Spleen (tissue), 11 donors: ENCODE data around the gene CCDC70. TPM values are rescaled to one million over a fixed set of nuclear protein-coding genes. Genes with fewer than 3 reads are reported as not detected.

Source experiments
- DNase-seq: peaks from one replicate; pipeline ENCODE4 v3.0.0-alpha.2; 2020
- H3K27ac ChIP-seq, 8 donors: fragments of 200-600 bp; sonication (generic) in 7 of 8; 1 replicate in 4 of 8; 2 replicates in 4 of 8; pipeline versions ENCODE4 v1.5.0 to v1.8.0; 2016 to 2021; ENCODE audit warnings: inconsistent platforms in 4 of 8, mild to moderate bottlenecking in 4 of 8, moderate library complexity in 1 of 8
- H3K27me3 ChIP-seq, 7 donors: fragments of 200-600 bp; sonication (generic) in 6 of 7; replicated peaks in 1 of 7; 1 replicate in 4 of 7; 2 replicates in 3 of 7; pipeline versions ENCODE4 v1.5.0 to v1.8.0; 2016 to 2021; ENCODE audit warnings: inconsistent platforms in 3 of 7, mild to moderate bottlenecking in 1 of 7
- H3K36me3 ChIP-seq, 6 donors: fragments of 200-600 bp; sonication (generic) in 5 of 6; 1 replicate in 4 of 6; 2 replicates in 2 of 6; pipeline versions ENCODE4 v1.5.0 to v1.8.0; 2016 to 2021; ENCODE audit warnings: inconsistent platforms in 2 of 6
- H3K4me1 ChIP-seq, 6 donors: fragments of 200-600 bp; sonication (generic) in 5 of 6; 1 replicate in 3 of 6; 2 replicates in 3 of 6; pipeline versions ENCODE4 v1.5.0 to v1.8.0; 2016 to 2021; ENCODE audit warnings: inconsistent platforms in 3 of 6
- H3K4me3 ChIP-seq, 8 donors: fragments of 200-600 bp; sonication (generic) in 7 of 8; 1 replicate in 4 of 8; 2 replicates in 4 of 8; pipeline versions ENCODE4 v1.5.0 to v1.8.0; 2016 to 2021; ENCODE audit warnings: inconsistent platforms in 4 of 8, mild to moderate bottlenecking in 4 of 8, moderate library complexity in 2 of 8
- H3K9me3 ChIP-seq, 8 donors: fragments of 200-600 bp; sonication (generic) in 7 of 8; 1 replicate in 4 of 8; 2 replicates in 4 of 8; pipeline versions ENCODE4 v1.5.0 to v1.8.0; 2016 to 2021; ENCODE audit warnings: inconsistent platforms in 4 of 8
- CTCF ChIP-seq, 11 experiments: fragments of 200-600 bp in 7 of 11; fragments of 450-650 bp in 4 of 11; sonication (generic) in 4 of 11; IDR thresholded peaks in 8 of 11; conservative IDR thresholded peaks in 3 of 11; 1 replicate in 7 of 11; 2 replicates in 4 of 11; pipeline versions ENCODE4 v1.4.0 to v1.8.0; 2016 to 2021; ENCODE audit warnings: antibody characterized with exemption in 11 of 11, inconsistent platforms in 4 of 11, mild to moderate bottlenecking in 1 of 11
- POLR2A ChIP-seq, 3 donors: fragments of 450-650 bp; IDR thresholded peaks; one replicate each; pipeline ENCODE4 v1.5.1; 2017; ENCODE audit warnings: antibody characterized with exemption in 3 of 3, mild to moderate bottlenecking in 1 of 3
- POLR2AphosphoS5 ChIP-seq, 3 donors: sonication (generic); formaldehyde crosslinking; IDR thresholded peaks; one replicate each; pipeline ENCODE4 v1.5.1; 2017; ENCODE audit warnings: antibody characterized with exemption in 3 of 3
- WGBS, 5 donors: extraction: QIAGEN DNeasy Blood & Tissue Kit in 3 of 5; methylation state at CpG; one replicate each; pipeline versions ENCODE4 v1.1.5 to v1.1.7; 2013 to 2018; 5-methylcytosine and 5-hydroxymethylcytosine counted together
- intact Hi-C: fragments of 100-400 bp; cut with DNase I; formaldehyde crosslinking; loops from one replicate; pipeline ENCODE4 v1.15.0; 2023; ENCODE audit warnings: low total_unique reads
- polyA plus RNA-seq, 3 donors: library from polyadenylated mRNA; stranded (reverse); fragments of 200-250 nt; gene quantifications; one replicate each; pipeline ENCODE4 v1.2.1, GENCODE V29; 2013
- total RNA-seq, 7 donors: library from RNA; depleted of rRNA in 3 of 7; stranded (reverse); fragments of >200 nt in 3 of 7; fragmentation: NEBNext Ultra II Directional in 4 of 7; extraction: Animal tissue kit (Norgen Biotek cat#: 25700) in 4 of 7; gene quantifications; one replicate each; pipeline versions ENCODE4 v1.1.0 to v1.2.1, GENCODE V29; 2016 to 2021
- donor health status: healthy with polysubstance abuse.
- donor health status: DM: no; HTN: no; CAD: no; lungs with moderate emphysema.
- donor health status: DM: no; HTN: no; CAD: no.
- donor health status: Bipolar disorder and iron deficiency.
- donor health status: healthy.
- donor health status: DM: no; HTN: no; CAD: no.
- donor health status: DM: yes; HTN: yes; CAD: no.

CCDC70 gene
- total and polyA plus RNA-seq, 10 donors, result not detected

- no peak overlapping the region for H3K4me3 ChIP-seq
- TF ChIP-seq CTCF (IDR thresholded peaks at IDR 0.05 in 8 of 11, conservative IDR thresholded peaks at IDR 0.05 in 3 of 11) (no peak), POLR2A (IDR thresholded peaks at IDR 0.05) (no peak), POLR2AphosphoS5 (IDR thresholded peaks at IDR 0.05) (no peak)
- no peak for DNase-seq
- H3K4me1 ChIP-seq, result no peaks in the 10 kb centered on the region
- H3K36me3 ChIP-seq, result no peaks in the 10 kb centered on the region
- intact Hi-C loops, result no loop called here
- H3K27me3 ChIP-seq, result no peaks in the 10 kb centered on the region
- 67 to 95% (median 90%) methylated on average over 1 of the region's 1 CpG for WGBS, 5 donors
- no peaks in the 10 kb centered on the region for H3K9me3 ChIP-seq
- H3K27ac ChIP-seq, result no peak overlapping the region
Measured at GRCh38 chr13:51873837-51874236, 12.1 kb downstream of the CCDC70 start.

GRCh38 chr13:51874651-51875050 is 12.9 kb downstream of the CCDC70 start:
- no peaks in the 10 kb centered on the region for H3K36me3 ChIP-seq
- no peak overlapping the region for H3K27ac ChIP-seq
- 86 to 89% (median 87%) methylated on average over 11 of the region's 11 CpGs for WGBS, 5 donors
- intact Hi-C loops, result no loop called here
- no peak for DNase-seq
- no peaks in the 10 kb centered on the region for H3K27me3 ChIP-seq
- no peak for TF ChIP-seq CTCF (IDR thresholded peaks at IDR 0.05 in 8 of 11, conservative IDR thresholded peaks at IDR 0.05 in 3 of 11)
- no peak for TF ChIP-seq POLR2A (IDR thresholded peaks at IDR 0.05)
- TF ChIP-seq POLR2AphosphoS5 (IDR thresholded peaks at IDR 0.05), result no peak
- no peaks in the 10 kb centered on the region for H3K9me3 ChIP-seq
- H3K4me1 ChIP-seq, result no peaks in the 10 kb centered on the region
- no peak overlapping the region for H3K4me3 ChIP-seq

GRCh38 chr13:51879133-51879532 is 17.4 kb downstream of the CCDC70 start:
- no peak overlapping the region for H3K4me3 ChIP-seq
- DNase-seq, result no peak
- no peak overlapping the region for H3K27ac ChIP-seq
- H3K4me1 ChIP-seq, result no peaks in the 10 kb centered on the region
- H3K36me3 ChIP-seq, result no peaks in the 10 kb centered on the region
- H3K9me3 ChIP-seq, result peaks cover 0 to 20% (median 16%) of the 10 kb centered on the region in 8 donors
- 71 to 77% (median 76%) methylated on average over 4 of the region's 4 CpGs for WGBS, 5 donors
- no peaks in the 10 kb centered on the region for H3K27me3 ChIP-seq
- TF ChIP-seq CTCF (IDR thresholded peaks at IDR 0.05 in 8 of 11, conservative IDR thresholded peaks at IDR 0.05 in 3 of 11) (no peak), POLR2A (IDR thresholded peaks at IDR 0.05) (no peak), POLR2AphosphoS5 (IDR thresholded peaks at IDR 0.05) (no peak)
- intact Hi-C loops, result no loop called here

- H3K27me3 ChIP-seq, result no peaks in the 10 kb centered on the region
- peaks cover 0 to 20% (median 16%) of the 10 kb centered on the region in 8 donors for H3K9me3 ChIP-seq
- intact Hi-C loops, result no loop called here
- no peaks in the 10 kb centered on the region for H3K36me3 ChIP-seq
- no peaks in the 10 kb centered on the region for H3K4me1 ChIP-seq
- DNase-seq, result no peak
- no peak overlapping the region for H3K27ac ChIP-seq
- no peak overlapping the region for H3K4me3 ChIP-seq
- 64 to 96% (median 70%) methylated on average over 1 of the region's 1 CpG for WGBS, 5 donors
- TF ChIP-seq CTCF (IDR thresholded peaks at IDR 0.05 in 8 of 11, conservative IDR thresholded peaks at IDR 0.05 in 3 of 11) (no peak), POLR2A (IDR thresholded peaks at IDR 0.05) (no peak), POLR2AphosphoS5 (IDR thresholded peaks at IDR 0.05) (no peak)
Measured at GRCh38 chr13:51881296-51881695, 19.5 kb downstream of the CCDC70 start.
